NCI-H1930 (cell line): ENCODE measurements around the gene SLC43A2.
A peak's percentile ranks its signal among the peaks of the same experiment; 100 is the strongest.

Source experiments
- DNase-seq, 2 experiments: peaks; one replicate each; lab custom pipeline; 2025; lab: John Stamatoyannopoulos, UW

SLC43A2 gene

GRCh38 chr17:1643999-1644492, 15.4 kb upstream of the SLC43A2 start:
- no peak for DNase-seq

GRCh38 chr17:1643293-1643998, 14.8 kb upstream of the SLC43A2 start:
- peak; percentile 60 to 66 for DNase-seq

- no peak for DNase-seq
Measured at GRCh38 chr17:1641065-1641403, 12.4 kb upstream of the SLC43A2 start.

GRCh38 chr17:1640329-1641064, 11.9 kb upstream of the SLC43A2 start:
- no peak for DNase-seq

GRCh38 chr17:1639549-1640180, 11.0 kb upstream of the SLC43A2 start:
- no peak for DNase-seq

GRCh38 chr17:1638624-1639300, 10.1 kb upstream of the SLC43A2 start:
- DNase-seq, result no peak

- no peak for DNase-seq
Measured at GRCh38 chr17:1638171-1638590, 9.5 kb upstream of the SLC43A2 start.

GRCh38 chr17:1636732-1637285, 8.2 kb upstream of the SLC43A2 start:
- DNase-seq, result no peak

- no peak for DNase-seq
Measured at GRCh38 chr17:1635675-1636465, 7.2 kb upstream of the SLC43A2 start.

GRCh38 chr17:1634841-1635650, 6.4 kb upstream of the SLC43A2 start:
- no peak for DNase-seq

GRCh38 chr17:1630662-1631061, 2.0 kb upstream of the SLC43A2 start:
- no peak for DNase-seq

GRCh38 chr17:1629504-1630310, 1.1 kb upstream of the SLC43A2 start:
- DNase-seq, result peak; percentile 52 to 59

GRCh38 chr17:1628856-1629503, 346 bp upstream of the SLC43A2 start:
- DNase-seq, result peak; percentile 91 to 93

GRCh38 chr17:1627182-1627981, 1.3 kb downstream of the SLC43A2 start:
- DNase-seq, result no peak

GRCh38 chr17:1626333-1626732, 2.3 kb downstream of the SLC43A2 start:
- no peak for DNase-seq

- no peak for DNase-seq
Measured at GRCh38 chr17:1625581-1625980, 3.1 kb downstream of the SLC43A2 start.

- no peak for DNase-seq
Measured at GRCh38 chr17:1625053-1625452, 3.6 kb downstream of the SLC43A2 start.

- no peak for DNase-seq
Measured at GRCh38 chr17:1624650-1625049, 4.0 kb downstream of the SLC43A2 start.
